ENCODE measurements around the gene CEBPE. TPM values are rescaled to one million over a fixed set of nuclear protein-coding genes. Genes with fewer than 3 reads are reported as not detected.

Gene CEBPE
- total RNA-seq, 3 donors from 2014 or later, result not detected

DNA sequence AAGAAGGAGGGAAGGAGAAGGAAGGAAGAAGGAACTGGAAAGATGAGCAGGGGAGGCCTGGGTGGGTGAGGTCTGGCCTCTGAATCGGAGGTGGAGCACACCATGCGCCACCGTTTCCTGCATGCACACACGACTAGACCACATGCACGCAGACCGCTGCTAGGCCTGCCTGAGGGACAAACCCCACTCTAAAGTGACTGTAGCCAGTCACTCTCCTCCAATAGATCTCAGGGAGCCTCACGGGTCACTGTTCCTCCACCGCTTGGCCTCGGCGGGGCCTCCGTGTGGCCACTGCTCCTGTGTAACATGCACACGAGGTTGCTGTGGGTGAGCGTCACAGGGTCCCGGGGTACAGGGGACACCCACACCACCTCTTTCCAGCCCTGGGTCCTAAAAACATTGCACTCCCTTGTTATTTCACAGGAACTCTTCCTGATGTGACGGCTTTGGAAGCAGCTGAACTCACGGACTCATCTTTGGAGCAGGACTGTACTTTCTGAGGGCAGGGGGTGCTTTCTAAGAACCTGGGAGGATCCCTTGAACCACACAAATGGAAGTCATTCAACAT is 17.6 kb upstream of the CEBPE start:
- Mint-ChIP-seq H3K27me3 (ENCODE audit: low read depth) (no peaks in the 10 kb centered on the region), H3K4me3 (no peak overlapping the region), H3K36me3 (ENCODE audit: insufficient read depth) (no peaks in the 10 kb centered on the region), H3K4me1 (ENCODE audit: low read depth) (no peaks in the 10 kb centered on the region), H3K9me3 (no peaks in the 10 kb centered on the region)
- ATAC-seq (no peak), DNase-seq (no peak)

DNA sequence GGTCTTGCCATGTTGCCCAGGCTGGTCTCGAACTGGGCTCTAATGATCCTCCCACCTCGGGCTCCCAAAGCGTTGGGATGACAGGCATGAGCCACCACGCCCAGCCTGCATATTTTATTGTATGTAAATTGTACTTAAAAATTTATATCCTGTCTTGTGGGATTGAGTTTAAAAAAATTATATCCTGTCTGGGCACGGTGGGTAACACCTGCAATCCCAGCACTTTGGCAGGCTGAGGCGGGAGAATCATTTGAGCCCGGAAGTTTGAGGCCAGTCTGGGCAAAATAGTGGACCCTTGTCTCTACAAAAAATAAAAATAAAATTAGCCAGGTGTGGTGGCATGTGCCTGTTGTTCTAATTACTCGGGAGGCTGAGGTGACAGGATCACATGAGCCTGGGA is 13.9 kb upstream of the CEBPE start:
- DNase-seq (no peak), ATAC-seq (no peak)
- H3K36me3 Mint-ChIP-seq (ENCODE audit: insufficient read depth), result no peaks in the 10 kb centered on the region
- H3K4me3 Mint-ChIP-seq, result no peak overlapping the region
- H3K27me3 Mint-ChIP-seq (ENCODE audit: low read depth), result no peaks in the 10 kb centered on the region
- peaks cover 3% of the 10 kb centered on the region for H3K4me1 Mint-ChIP-seq (ENCODE audit: low read depth)
- H3K9me3 Mint-ChIP-seq, result no peaks in the 10 kb centered on the region

DNA sequence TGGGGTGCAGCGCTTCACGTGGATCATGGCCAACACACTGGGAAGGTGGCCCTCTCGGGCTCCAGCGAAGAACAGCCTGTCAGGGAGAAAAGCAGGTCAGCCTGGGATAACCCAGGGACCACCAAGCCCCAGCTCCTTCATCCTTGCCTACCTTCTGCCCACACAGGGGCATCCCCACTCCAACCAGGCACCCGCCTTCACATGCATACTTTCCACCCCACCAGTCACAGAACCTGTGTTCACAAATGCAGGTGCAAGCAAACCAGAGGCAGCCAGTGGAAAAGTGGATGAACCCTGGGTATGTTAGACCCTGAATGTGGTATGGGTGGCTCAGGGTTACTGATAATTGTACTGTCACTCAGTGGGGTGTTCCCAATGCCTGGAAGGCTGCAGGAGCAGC is 12.4 kb upstream of the CEBPE start:
- no peak overlapping the region for H3K4me3 Mint-ChIP-seq
- no peaks in the 10 kb centered on the region for H3K9me3 Mint-ChIP-seq
- H3K27me3 Mint-ChIP-seq (ENCODE audit: low read depth), result no peaks in the 10 kb centered on the region
- DNase-seq, result no peak
- H3K4me1 Mint-ChIP-seq (ENCODE audit: low read depth), result peaks cover 3% of the 10 kb centered on the region
- no peak for ATAC-seq
- H3K36me3 Mint-ChIP-seq (ENCODE audit: insufficient read depth), result no peaks in the 10 kb centered on the region

DNA sequence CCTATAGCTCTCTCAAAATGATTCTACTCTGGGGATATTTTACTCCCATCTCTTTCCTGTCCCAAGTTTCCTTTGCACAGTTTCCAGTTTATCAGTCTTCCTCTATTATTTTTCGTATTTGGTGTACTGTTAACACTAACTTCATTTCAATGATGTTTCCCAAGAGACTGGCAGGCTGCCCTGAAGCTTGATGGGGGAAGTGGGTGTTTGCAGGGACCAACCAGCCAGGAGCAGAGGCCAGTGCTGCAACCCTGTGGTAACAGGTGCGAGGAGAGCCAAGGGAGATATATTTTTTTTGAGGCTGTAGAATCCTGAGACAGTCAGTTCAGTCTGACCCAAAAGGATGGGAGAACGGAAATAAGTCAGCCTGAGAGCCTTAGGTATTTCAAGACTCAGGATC is 11.8 kb upstream of the CEBPE start:
- Mint-ChIP-seq H3K36me3 (ENCODE audit: insufficient read depth) (no peaks in the 10 kb centered on the region), H3K9me3 (no peaks in the 10 kb centered on the region), H3K27me3 (ENCODE audit: low read depth) (no peaks in the 10 kb centered on the region), H3K4me3 (no peak overlapping the region), H3K4me1 (ENCODE audit: low read depth) (peaks cover 3% of the 10 kb centered on the region)
- ATAC-seq (no peak), DNase-seq (no peak)

DNA sequence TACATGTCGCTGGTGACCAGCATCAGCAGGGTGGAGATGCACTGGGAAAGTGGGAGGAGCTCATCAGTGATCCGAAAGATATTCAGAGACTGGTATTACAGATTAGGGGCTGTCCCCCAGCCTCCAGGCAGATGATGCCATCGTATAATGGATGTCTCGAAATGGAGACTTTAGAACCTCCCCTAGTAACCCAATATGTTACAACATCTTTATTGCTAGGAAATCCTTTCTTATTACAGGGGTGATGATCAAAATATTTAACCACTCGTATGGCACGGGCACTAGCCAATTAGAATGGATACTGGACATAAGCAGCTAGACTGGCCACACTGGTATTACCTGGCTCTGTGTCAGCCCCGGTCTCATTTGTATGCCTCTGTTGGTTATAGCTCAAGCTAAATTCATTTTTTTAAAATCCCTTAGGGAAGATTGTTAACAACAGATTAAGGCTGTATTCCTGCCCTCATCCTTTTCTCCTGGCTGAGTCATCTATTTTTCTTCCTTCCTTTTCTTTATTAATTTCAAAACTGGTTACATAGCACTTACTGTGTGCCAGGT is 10.8 kb upstream of the CEBPE start:
- H3K9me3 Mint-ChIP-seq, result no peaks in the 10 kb centered on the region
- ATAC-seq (no peak), DNase-seq (no peak)
- H3K36me3 Mint-ChIP-seq (ENCODE audit: insufficient read depth), result no peaks in the 10 kb centered on the region
- no peak overlapping the region for H3K4me3 Mint-ChIP-seq
- H3K27me3 Mint-ChIP-seq (ENCODE audit: low read depth), result no peaks in the 10 kb centered on the region
- H3K4me1 Mint-ChIP-seq (ENCODE audit: low read depth), result peaks cover 3% of the 10 kb centered on the region

DNA sequence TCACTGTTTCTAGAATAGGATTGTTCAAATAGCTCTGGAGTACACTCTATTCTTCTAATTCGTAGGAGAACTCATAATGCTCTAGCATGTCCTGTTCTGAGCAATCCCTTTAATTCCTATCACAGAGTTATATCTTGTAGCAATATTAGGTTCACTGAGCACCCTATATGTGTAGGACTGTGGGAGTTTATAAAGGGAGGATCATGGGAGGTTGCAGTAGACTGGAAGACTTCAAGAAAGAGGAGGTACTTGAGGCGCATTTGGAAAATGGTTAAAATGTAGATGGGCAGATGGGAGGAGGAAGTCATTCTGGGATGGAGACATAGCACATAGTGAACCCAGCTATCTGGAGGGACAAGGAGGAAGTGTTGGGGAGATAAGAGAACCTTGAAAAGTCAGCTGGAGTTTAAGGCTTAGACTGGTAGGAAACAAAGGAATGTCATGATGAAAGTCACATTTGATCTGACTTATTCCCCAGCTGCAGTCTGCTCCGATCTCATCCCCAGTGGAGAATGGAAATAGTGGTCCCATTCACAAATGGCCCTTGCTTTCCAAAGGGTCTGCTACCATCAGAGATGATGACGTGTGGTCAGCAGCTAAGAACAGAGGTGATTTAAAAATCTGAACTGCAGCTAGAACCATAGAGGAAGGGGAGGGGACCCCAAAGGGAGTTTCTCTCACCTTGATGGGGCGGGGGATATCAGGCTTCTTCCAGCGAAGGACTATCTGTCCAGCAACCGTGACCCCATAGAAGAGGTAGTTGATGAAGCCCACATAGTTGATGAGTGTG is 10.1 kb upstream of the CEBPE start:
- Mint-ChIP-seq H3K27me3 (ENCODE audit: low read depth) (no peaks in the 10 kb centered on the region), H3K9me3 (no peaks in the 10 kb centered on the region), H3K4me1 (ENCODE audit: low read depth) (peaks cover 3% of the 10 kb centered on the region), H3K4me3 (no peak overlapping the region), H3K36me3 (ENCODE audit: insufficient read depth) (no peaks in the 10 kb centered on the region)
- ATAC-seq (no peak), DNase-seq (no peak)

DNA sequence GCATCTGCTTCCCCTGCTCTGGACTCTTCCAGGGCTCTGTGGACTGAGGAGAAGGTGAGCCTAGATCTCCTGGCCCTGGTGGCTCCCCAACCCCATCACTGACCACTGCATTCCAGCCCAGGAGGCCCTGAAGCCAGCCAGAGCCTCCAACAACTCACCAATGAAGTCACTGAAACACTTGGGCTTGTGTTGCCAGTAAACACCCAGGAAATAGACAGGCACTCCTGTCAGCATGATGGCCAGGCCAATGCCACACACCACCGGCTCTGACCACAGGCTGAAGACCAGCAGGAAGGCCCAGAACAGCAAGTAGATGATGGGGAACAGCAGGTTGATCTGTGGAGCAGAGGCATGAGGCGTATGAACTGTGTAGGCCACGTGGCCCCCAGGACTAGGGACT is 8.8 kb upstream of the CEBPE start:
- H3K9me3 Mint-ChIP-seq, result no peaks in the 10 kb centered on the region
- H3K4me1 Mint-ChIP-seq (ENCODE audit: low read depth), result peaks cover 3% of the 10 kb centered on the region
- ATAC-seq, result no peak
- no peaks in the 10 kb centered on the region for H3K36me3 Mint-ChIP-seq (ENCODE audit: insufficient read depth)
- no peaks in the 10 kb centered on the region for H3K27me3 Mint-ChIP-seq (ENCODE audit: low read depth)
- H3K4me3 Mint-ChIP-seq, result no peak overlapping the region
- DNase-seq, result no peak

DNA sequence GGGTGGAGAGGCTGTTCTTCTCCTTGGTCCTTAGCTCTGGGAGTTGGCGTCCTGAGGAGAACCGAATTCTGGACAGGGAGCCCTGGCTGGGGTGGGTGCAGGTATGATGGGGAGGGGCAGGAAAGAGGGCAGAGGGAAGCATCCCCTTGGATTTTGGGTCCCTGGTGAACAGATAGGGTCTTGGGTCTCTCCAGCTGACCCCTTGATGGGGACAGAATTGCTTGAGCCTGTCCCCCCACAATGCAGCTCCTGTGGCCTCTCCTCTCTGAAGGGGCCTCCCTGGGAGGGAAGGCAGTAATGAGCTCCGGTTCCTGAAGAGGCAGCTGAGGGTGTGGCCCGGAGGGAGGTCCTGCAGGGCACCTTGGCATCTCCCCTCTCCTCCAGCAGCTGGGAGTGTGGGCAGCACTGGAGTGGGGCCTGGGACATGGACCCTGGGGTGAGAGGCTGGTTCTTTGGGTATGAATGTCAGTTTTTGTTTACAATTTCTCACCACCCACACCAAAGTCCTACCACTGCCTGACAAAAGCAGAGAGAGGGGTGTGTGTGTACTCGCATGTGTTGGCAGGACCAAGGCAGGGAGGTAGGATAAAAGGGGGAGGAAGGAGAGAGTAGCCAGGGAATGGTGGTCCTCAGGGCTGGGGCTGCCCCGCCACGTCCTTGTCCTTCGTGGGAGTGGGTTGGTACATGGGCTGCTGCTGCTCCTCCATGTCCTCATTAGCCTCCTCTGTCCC is 7.7 kb upstream of the CEBPE start:
- ATAC-seq, result no peak
- no peak for DNase-seq
- H3K9me3 Mint-ChIP-seq, result no peaks in the 10 kb centered on the region
- H3K4me3 Mint-ChIP-seq, result no peak overlapping the region
- H3K36me3 Mint-ChIP-seq (ENCODE audit: insufficient read depth), result no peaks in the 10 kb centered on the region
- peaks cover 3% of the 10 kb centered on the region for H3K4me1 Mint-ChIP-seq (ENCODE audit: low read depth)
- no peaks in the 10 kb centered on the region for H3K27me3 Mint-ChIP-seq (ENCODE audit: low read depth)

DNA sequence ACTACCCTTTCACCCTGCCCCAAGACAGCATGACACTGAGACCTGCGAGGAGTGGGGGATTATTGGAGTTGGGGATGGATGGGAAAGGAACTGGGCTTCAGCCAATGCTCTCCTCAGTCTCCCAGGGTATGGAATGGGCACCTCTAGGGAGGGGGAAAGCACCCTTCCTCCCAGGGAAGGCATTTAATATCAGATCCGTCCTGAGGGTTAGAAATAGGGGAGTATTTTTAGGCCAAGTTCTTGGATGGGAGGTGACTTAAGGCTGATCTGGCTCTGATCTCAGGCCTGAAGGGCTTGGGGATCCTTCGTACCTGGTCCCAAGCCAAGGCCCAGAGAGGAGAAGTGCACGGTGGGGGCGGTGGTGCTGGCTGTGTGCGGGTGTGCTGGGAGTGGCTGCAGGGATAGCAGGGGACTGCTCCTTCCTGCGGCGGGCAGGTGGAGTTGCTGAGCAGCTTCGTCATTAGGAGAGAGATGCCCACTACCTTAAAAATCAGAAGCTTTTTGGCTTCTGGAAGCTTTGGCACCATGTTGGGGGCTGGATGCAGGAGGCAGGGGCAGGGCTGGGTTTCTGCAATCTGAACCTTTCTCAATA is 7.0 kb upstream of the CEBPE start:
- DNase-seq (no peak), ATAC-seq (no peak)
- H3K4me3 Mint-ChIP-seq, result no peak overlapping the region
- H3K36me3 Mint-ChIP-seq (ENCODE audit: insufficient read depth), result no peaks in the 10 kb centered on the region
- no peaks in the 10 kb centered on the region for H3K27me3 Mint-ChIP-seq (ENCODE audit: low read depth)
- H3K4me1 Mint-ChIP-seq (ENCODE audit: low read depth), result peaks cover 9% of the 10 kb centered on the region
- no peaks in the 10 kb centered on the region for H3K9me3 Mint-ChIP-seq

DNA sequence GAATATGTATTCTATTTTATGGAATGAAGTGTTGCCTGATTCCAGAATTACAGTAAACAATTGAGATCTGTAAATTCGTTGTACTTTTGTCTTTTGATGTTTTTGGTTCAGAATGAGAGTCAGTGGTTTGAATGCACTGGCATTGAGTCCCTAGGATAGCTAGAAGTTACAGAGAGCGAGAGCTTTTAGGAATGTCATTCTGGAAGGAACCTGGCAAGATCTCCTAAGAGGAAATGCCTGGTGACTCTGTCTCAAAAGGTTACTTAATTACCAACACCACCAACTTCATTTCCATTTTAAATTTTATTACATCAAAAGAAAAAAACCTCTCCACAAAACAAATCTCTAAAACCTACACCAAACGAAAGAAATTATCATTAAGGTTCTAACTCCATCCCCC is 6.0 kb upstream of the CEBPE start:
- Mint-ChIP-seq H3K36me3 (ENCODE audit: insufficient read depth) (no peaks in the 10 kb centered on the region), H3K4me3 (no peak overlapping the region), H3K27me3 (ENCODE audit: low read depth) (no peaks in the 10 kb centered on the region), H3K9me3 (no peaks in the 10 kb centered on the region), H3K4me1 (ENCODE audit: low read depth) (peaks cover 19% of the 10 kb centered on the region)
- no peak for DNase-seq
- ATAC-seq, result no peak

DNA sequence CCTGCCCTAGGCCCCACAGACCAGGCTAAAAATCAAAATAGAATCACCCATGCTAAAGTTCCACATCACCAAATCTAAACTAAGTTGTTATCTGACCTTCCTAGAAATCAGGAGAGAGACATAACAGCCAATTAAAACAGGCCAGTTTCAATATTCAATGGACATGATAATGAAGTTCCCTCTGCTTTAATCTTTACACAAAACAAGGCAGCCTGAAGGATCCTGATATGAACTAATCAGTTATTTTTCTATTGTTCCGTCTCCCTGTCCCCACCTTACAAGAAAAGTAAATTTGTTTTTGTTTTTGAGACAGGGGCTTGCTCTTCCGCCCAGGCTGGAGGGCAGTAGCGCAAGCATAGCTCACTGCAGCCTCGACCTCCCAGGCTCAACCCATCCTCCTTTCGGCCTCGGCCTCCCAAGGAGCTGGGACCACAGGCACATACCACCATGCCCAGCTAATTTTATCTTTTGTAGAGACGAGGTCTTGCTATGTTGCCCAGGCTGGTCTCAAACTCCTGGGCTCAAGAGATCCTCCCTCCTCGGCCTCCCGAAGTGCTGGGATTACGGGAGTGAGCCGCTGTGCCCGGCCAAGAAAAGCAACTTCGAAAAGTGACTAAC is 5.4 kb upstream of the CEBPE start:
- ATAC-seq, result no peak
- H3K4me3 Mint-ChIP-seq, result no peak overlapping the region
- H3K27me3 Mint-ChIP-seq (ENCODE audit: low read depth), result no peaks in the 10 kb centered on the region

DNA sequence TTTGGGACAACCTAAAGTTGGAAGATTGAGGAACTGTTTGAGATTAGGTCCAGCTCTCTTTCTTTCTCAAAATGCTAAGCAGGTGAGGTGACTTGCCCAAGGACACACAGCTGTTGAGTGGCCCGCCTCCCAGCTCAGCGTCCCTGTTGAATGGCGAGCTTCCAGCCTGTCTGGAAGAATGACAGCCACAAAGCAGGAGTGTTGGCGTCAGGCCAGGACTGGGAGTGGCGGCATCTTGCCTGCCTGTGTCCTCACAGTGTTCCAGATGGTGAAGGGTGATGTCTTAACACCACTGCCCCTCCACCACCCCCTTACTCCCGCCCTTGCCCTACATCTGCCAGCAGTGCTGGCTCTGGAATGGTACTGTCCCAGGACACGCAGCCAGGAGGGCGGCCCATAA is 4.4 kb upstream of the CEBPE start:
- Mint-ChIP-seq H3K4me1 (ENCODE audit: low read depth) (peaks cover 30% of the 10 kb centered on the region), H3K4me3 (no peak overlapping the region), H3K36me3 (ENCODE audit: insufficient read depth) (no peaks in the 10 kb centered on the region), H3K27me3 (ENCODE audit: low read depth) (no peaks in the 10 kb centered on the region), H3K9me3 (no peaks in the 10 kb centered on the region)
- no peak for ATAC-seq
- no peak for DNase-seq

More for the DNA sequence above, 5.4 kb upstream of the CEBPE start:
- DNase-seq, result no peak
- Mint-ChIP-seq H3K4me1 (ENCODE audit: low read depth) (peaks cover 25% of the 10 kb centered on the region), H3K9me3 (no peaks in the 10 kb centered on the region), H3K36me3 (ENCODE audit: insufficient read depth) (no peaks in the 10 kb centered on the region)

DNA sequence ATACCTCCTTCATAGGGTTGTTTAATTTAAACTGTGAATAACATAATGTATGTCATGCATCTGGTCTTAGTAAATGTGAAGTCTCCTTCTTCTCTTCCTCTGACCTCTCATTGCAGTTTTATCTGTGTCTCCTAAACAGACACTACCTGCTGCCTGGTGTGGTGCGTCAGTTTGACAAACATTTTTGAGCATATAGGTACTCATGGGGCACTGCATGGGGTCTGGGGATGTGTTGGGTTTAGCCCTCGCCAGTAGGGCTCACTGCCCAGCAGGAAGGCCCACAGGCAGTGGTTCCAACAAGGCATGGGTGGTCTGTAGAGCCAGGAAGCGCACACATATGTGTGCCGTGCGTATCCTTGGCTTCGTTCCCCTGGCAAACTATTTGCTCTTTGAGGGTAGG is 3.0 kb upstream of the CEBPE start:
- ATAC-seq (no peak), DNase-seq (no peak)
- Mint-ChIP-seq H3K36me3 (ENCODE audit: insufficient read depth) (no peaks in the 10 kb centered on the region), H3K27me3 (ENCODE audit: low read depth) (no peaks in the 10 kb centered on the region), H3K4me1 (ENCODE audit: low read depth) (peaks cover 35% of the 10 kb centered on the region), H3K9me3 (no peaks in the 10 kb centered on the region), H3K4me3 (no peak overlapping the region)

DNA sequence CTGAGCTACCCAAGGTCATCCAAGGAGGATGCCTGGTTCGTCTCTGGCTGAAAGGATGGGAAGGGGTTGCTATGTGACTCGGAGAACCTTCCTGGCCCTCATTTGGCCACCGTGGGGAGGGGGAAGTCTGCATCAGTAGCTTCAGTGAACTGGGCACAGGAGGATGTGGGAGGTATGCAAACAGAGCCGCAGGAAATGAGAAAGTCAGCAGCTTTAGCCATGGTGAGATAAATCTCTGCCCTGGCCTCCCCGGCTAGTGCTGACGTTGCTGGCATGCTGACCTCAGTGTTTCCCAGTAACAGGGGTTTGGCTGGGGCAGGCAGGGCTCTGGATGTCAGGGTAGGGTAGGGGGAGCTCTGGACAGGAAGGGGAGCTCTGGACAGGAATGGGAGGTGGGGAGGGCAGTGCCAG is 2.3 kb upstream of the CEBPE start:
- no peak overlapping the region for H3K4me3 Mint-ChIP-seq
- no peaks in the 10 kb centered on the region for H3K27me3 Mint-ChIP-seq (ENCODE audit: low read depth)
- no peaks in the 10 kb centered on the region for H3K36me3 Mint-ChIP-seq (ENCODE audit: insufficient read depth)
- no peaks in the 10 kb centered on the region for H3K9me3 Mint-ChIP-seq
- ATAC-seq (no peak), DNase-seq (no peak)
- H3K4me1 Mint-ChIP-seq (ENCODE audit: low read depth), result peaks cover 35% of the 10 kb centered on the region

All from activated T-cell treated with anti-CD3 and anti-CD28 coated beads, Interleukin-2, amount 50 U/mL, for 4 hours (primary cell).